Measurements from ENCODE around the gene COX4I2. TPM values are rescaled to one million over a fixed set of nuclear protein-coding genes. Genes with fewer than 3 reads are reported as not detected.
A peak's percentile ranks its signal among the peaks of the same experiment; 100 is the strongest.

The COX4I2 gene
- total and polyA plus RNA-seq, 11 donors = 5.7 to 42.8 (median 11.3) TPM

- 29 to 53% (median 42%) methylated on average over 8 to 11 of the region's 11 CpGs for WGBS, 4 donors
- no peak for TF ChIP-seq POLR2A (IDR thresholded peaks at IDR 0.05)
- intact Hi-C loops (cut with DNase I) = loop anchor here in 2 of 10 donors (10.0 kb wide), 2 partner anchors 151 to 161 kb away; partner anchors contain the start of gene MYLK2 (in 1 of the 2)
- ATAC-seq (peak in 1 of 4 donors; percentile 1), DNase-seq (no peak)
- Histone ChIP-seq H3K27ac (peak overlapping the region; percentile 53 to 96 (median 87)), H3K4me1 (peaks cover 31 to 75% (median 66%) of the 10 kb centered on the region in 12 donors), H3K27me3 (no peaks in the 10 kb centered on the region), H3K4me3 (no peak overlapping the region), H3K36me3 (peaks cover 0 to 34% (median 17%) of the 10 kb centered on the region in 9 donors), H3K9me3 (no peaks in the 10 kb centered on the region)
Measured at GRCh38 chr20:31663838-31664695, 26.4 kb downstream of the COX4I2 start.

GRCh38 chr20:31664696-31665354, 27.1 kb downstream of the COX4I2 start:
- Histone ChIP-seq H3K4me3 (no peak overlapping the region), H3K9me3 (no peaks in the 10 kb centered on the region), H3K27ac (peak overlapping the region; percentile 53 to 96 (median 87)), H3K4me1 (peaks cover 37 to 83% (median 74%) of the 10 kb centered on the region in 12 donors), H3K36me3 (peaks cover 0 to 40% (median 21%) of the 10 kb centered on the region in 9 donors), H3K27me3 (no peaks in the 10 kb centered on the region)
- TF ChIP-seq, protein P1, sequence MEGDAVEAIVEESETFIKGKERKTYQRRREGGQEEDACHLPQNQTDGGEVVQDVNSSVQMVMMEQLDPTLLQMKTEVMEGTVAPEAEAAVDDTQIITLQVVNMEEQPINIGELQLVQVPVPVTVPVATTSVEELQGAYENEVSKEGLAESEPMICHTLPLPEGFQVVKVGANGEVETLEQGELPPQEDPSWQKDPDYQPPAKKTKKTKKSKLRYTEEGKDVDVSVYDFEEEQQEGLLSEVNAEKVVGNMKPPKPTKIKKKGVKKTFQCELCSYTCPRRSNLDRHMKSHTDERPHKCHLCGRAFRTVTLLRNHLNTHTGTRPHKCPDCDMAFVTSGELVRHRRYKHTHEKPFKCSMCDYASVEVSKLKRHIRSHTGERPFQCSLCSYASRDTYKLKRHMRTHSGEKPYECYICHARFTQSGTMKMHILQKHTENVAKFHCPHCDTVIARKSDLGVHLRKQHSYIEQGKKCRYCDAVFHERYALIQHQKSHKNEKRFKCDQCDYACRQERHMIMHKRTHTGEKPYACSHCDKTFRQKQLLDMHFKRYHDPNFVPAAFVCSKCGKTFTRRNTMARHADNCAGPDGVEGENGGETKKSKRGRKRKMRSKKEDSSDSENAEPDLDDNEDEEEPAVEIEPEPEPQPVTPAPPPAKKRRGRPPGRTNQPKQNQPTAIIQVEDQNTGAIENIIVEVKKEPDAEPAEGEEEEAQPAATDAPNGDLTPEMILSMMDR (IDR thresholded peaks at IDR 0.05) = no peak
- TF ChIP-seq POLR2A (IDR thresholded peaks at IDR 0.05) = no peak
- 36 to 61% (median 55%) methylated on average over 2 of the region's 2 CpGs for WGBS, 4 donors
- intact Hi-C loops (cut with DNase I) = loop anchor here in 2 of 10 donors (10.0 kb wide), 2 partner anchors 150 to 160 kb away; partner anchors contain the start of gene MYLK2 (in 1 of the 2)
- DNase-seq (no peak), ATAC-seq (peak in 1 of 4 donors; percentile 2)

- ATAC-seq = no peak
Measured at GRCh38 chr20:31665753-31666152, 28.0 kb downstream of the COX4I2 start.

More at GRCh38 chr20:31665753-31666152, 28.0 kb downstream of the COX4I2 start:
- peaks cover 39 to 92% (median 83%) of the 10 kb centered on the region in 12 donors for H3K4me1 ChIP-seq
- no peaks in the 10 kb centered on the region for H3K9me3 ChIP-seq
- no peak for TF ChIP-seq POLR2A (IDR thresholded peaks at IDR 0.05)
- TF ChIP-seq, protein P1 (IDR thresholded peaks at IDR 0.05) = no peak
- H3K27ac ChIP-seq = peak overlapping the region in 11 of 12 donors; percentile 28 to 96 (median 88)
- H3K36me3 ChIP-seq = peaks cover 0 to 44% (median 21%) of the 10 kb centered on the region in 9 donors
- H3K27me3 ChIP-seq = no peaks in the 10 kb centered on the region
- peak in 1 of 5 donors; percentile 16 for DNase-seq
- WGBS, 4 donors = 93 to 98% (median 96%) methylated on average over 10 of the region's 10 CpGs
- intact Hi-C loops (cut with DNase I) = loop anchor here in 2 of 10 donors (10.0 kb wide), 2 partner anchors 149 to 159 kb away; partner anchors contain the start of gene MYLK2 (in 1 of the 2)
- H3K4me3 ChIP-seq = no peak overlapping the region

All from heart left ventricle (tissue), 16 donors.